NK-92 treated with Interleukin-12 subunit alpha and Interleukin-12 subunit beta, amount 100 ng/mL, for 24 hours (cell line): ENCODE measurements around the gene RASL12.
"Not testable (repeated sequence)": the region's sequence is repeated elsewhere in the genome, so short reads cannot be mapped to it uniquely, and the experiment has no call there.

Source experiments
- DNase-seq: peaks from one replicate; lab custom pipeline; 2025; lab: John Stamatoyannopoulos, UW

Gene RASL12

GRCh38 chr15:65028338-65028737 lies 39.5 kb downstream of the RASL12 start:
- DNase-seq, result no peak

GRCh38 chr15:65027593-65027992 lies 40.2 kb downstream of the RASL12 start:
- DNase-seq, result no peak

- DNase-seq, result no peak
These were observed 41.0 kb downstream of the RASL12 start for GRCh38 chr15:65026756-65027155.

DNA sequence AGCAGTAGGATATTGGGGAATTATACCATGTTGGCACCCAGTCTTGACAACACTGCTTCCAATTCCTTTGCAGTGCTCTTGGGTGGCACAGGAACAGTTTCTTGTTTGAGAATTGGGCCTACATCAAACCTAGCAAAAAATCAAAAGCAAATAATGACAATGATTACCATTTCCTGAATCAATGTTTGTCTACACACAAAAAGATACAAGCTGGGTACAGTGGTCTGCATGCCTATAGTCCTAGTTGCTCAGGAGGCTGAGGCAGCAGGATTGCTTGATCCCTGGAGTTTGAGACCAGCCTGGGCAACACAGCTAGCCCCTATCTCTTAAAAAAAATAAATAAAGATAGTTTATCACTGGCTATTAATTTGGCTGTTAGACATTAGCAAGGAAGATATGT lies 46.3 kb downstream of the RASL12 start:
- DNase-seq, result no peak

- no peak for DNase-seq
These were observed 47.4 kb downstream of the RASL12 start for GRCh38 chr15:65020419-65020818.

GRCh38 chr15:65011198-65011597 lies 56.6 kb downstream of the RASL12 start:
- DNase-seq, result not testable (repeated sequence)

- DNase-seq, result no peak
These were observed 58.8 kb downstream of the RASL12 start for GRCh38 chr15:65008983-65009382.

- DNase-seq, result no peak
These were observed 60.9 kb downstream of the RASL12 start for GRCh38 chr15:65006876-65007275.

DNA sequence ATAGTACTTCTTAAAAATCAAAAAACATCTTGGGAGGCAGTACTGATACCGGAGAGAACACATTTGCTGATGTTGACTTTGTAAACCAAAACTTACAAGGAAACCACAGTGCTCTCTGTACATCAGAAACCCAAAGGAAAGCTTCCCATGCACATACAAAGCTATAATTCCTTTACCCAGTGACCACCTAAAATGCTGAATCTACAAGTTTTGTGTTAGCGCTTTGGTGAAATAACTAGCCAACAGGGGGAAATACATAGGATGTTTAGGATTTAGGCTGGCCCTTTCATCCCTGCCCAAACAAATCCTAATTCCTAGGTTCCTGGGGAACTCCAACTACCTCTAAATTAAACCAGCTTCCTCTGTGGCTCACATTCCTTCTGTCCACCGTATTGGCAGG lies 62.8 kb downstream of the RASL12 start:
- no peak for DNase-seq
